HG02870 (cell line): ENCODE data around the gene RAC3.
"Not testable (repeated sequence)": the region's sequence is repeated elsewhere in the genome, so short reads cannot be mapped to it uniquely, and the experiment has no call there.

Experiments
- ATAC-seq: cut with Tn5 transposase; IDR thresholded peaks from one replicate; pipeline ENCODE4 v1.9.1; 2021; ENCODE audit warnings: mild to moderate bottlenecking, moderate library complexity; ENCODE audit not compliant: unreplicated experiment

Gene RAC3

GRCh38 chr17:82037889-82038195 is 6.4 kb downstream of the RAC3 start:
- no peak for ATAC-seq

GRCh38 chr17:82038796-82039409 is 7.4 kb downstream of the RAC3 start:
- not testable (repeated sequence) for ATAC-seq

GRCh38 chr17:82039695-82040299 is 8.3 kb downstream of the RAC3 start:
- ATAC-seq: no peak

GRCh38 chr17:82041144-82041814 is 9.8 kb downstream of the RAC3 start:
- no peak for ATAC-seq

GRCh38 chr17:82042649-82043048 is 11.2 kb downstream of the RAC3 start:
- no peak for ATAC-seq

GRCh38 chr17:82043507-82043906 is 12.0 kb downstream of the RAC3 start:
- ATAC-seq: no peak

- ATAC-seq: no peak
Observed at GRCh38 chr17:82045936-82046484, 14.5 kb downstream of the RAC3 start.

- no peak for ATAC-seq
Observed at GRCh38 chr17:82046903-82047302, 15.4 kb downstream of the RAC3 start.

GRCh38 chr17:82047379-82047778 is 15.9 kb downstream of the RAC3 start:
- no peak for ATAC-seq

- no peak for ATAC-seq
Observed at GRCh38 chr17:82047914-82048570, 16.6 kb downstream of the RAC3 start.

GRCh38 chr17:82048571-82048971 is 17.1 kb downstream of the RAC3 start:
- ATAC-seq: no peak

GRCh38 chr17:82049106-82049505 is 17.6 kb downstream of the RAC3 start:
- ATAC-seq: no peak

GRCh38 chr17:82049521-82049971 is 18.1 kb downstream of the RAC3 start:
- ATAC-seq: no peak

- ATAC-seq: no peak
Observed at GRCh38 chr17:82050152-82050760, 18.8 kb downstream of the RAC3 start.

- no peak for ATAC-seq
Observed at GRCh38 chr17:82050761-82051641, 19.5 kb downstream of the RAC3 start.

GRCh38 chr17:82051776-82052637 is 20.5 kb downstream of the RAC3 start, which contains the start of the genes GPS1 and RFNG:
GPS1 (plus strand) TSS chr17:82051898; CDS start chr17:82051932, 34 bp downstream.
RFNG (minus strand) TSS chr17:82051811; CDS start chr17:82051766, 45 bp downstream.
- ATAC-seq: peak; percentile 41

- no peak for ATAC-seq
Observed at GRCh38 chr17:82052638-82053059, 21.2 kb downstream of the RAC3 start.

GRCh38 chr17:82053130-82053529 is 21.7 kb downstream of the RAC3 start:
- no peak for ATAC-seq
